ENCODE measurements around the gene SORD. TPM values are rescaled to one million over a fixed set of nuclear protein-coding genes. Genes with fewer than 3 reads are reported as not detected.

The SORD gene
- total RNA-seq, 2 donors from 2014 or later = 14.8 to 17.8 TPM

Other genes with a start within 250 kb of the SORD start
- gene TERB2, start 66.5 kb upstream of the SORD start, total RNA-seq = not detected
- gene DUOX2, start 91.0 kb downstream of the SORD start, total RNA-seq = under 1 TPM; 0.16 to 0.36 TPM
- gene DUOXA2, start 91.1 kb downstream of the SORD start, total RNA-seq = not detected
- under 1 TPM in 1 of 2 donors, not detected in 1; 0.23 TPM for gene DUOXA1, start 106.7 kb downstream of the SORD start, total RNA-seq
- gene DUOX1, start 106.8 kb downstream of the SORD start, total RNA-seq = under 1 TPM; 0.05 to 0.18 TPM
- gene SHF, start 164.8 kb downstream of the SORD start, total RNA-seq = 10 to 100 TPM in 1 of 2 donors, 1 to 10 TPM in 1; 8.6 to 22.3 TPM
- not detected for gene SLC28A2, start 229.0 kb downstream of the SORD start, total RNA-seq